ENCODE measurements around the gene PKN1.
A peak's percentile ranks its signal among the peaks of the same experiment; 100 is the strongest.

PKN1 gene

DNA sequence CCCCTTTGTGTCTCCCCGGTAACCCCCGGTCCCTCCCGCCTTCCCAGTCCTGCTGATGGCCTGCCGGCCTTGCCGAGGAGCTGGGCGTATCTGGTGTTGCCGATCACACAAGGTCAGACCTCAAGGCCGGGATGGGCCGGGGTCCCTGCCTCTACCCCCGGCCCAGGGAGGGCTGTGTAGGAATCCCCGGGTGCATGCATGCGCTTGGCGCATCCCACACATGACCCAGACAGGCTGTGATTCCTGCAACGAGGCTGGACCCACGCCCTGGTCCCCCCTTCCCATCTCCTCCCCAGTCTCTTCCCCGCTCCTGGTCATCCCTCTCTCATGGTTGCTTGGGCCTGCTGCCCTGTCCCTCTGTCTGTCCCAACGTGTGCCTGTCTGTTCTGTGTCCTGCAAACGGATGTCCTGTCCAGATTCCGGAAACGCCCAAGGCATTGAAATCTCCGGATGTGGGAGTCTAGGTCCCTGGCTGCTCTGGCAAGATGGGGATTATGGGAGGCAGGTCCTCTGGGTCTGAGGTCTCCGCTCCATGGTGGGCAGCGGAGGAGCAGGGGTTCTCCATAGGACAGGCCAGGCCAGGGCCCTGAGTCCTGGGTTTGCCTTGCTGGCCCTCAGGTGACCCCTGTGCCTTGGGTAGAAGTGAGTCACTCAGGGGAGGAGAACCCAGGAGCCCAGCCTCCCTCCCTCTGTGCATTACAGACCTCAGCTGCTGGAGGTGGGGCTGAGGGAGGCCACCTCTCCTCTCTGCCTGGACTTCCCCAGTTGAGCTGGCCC lies 1.6 kb downstream of the PKN1 start:
- ATAC-seq: peak; percentile 87
- TF ChIP-seq, protein P1, sequence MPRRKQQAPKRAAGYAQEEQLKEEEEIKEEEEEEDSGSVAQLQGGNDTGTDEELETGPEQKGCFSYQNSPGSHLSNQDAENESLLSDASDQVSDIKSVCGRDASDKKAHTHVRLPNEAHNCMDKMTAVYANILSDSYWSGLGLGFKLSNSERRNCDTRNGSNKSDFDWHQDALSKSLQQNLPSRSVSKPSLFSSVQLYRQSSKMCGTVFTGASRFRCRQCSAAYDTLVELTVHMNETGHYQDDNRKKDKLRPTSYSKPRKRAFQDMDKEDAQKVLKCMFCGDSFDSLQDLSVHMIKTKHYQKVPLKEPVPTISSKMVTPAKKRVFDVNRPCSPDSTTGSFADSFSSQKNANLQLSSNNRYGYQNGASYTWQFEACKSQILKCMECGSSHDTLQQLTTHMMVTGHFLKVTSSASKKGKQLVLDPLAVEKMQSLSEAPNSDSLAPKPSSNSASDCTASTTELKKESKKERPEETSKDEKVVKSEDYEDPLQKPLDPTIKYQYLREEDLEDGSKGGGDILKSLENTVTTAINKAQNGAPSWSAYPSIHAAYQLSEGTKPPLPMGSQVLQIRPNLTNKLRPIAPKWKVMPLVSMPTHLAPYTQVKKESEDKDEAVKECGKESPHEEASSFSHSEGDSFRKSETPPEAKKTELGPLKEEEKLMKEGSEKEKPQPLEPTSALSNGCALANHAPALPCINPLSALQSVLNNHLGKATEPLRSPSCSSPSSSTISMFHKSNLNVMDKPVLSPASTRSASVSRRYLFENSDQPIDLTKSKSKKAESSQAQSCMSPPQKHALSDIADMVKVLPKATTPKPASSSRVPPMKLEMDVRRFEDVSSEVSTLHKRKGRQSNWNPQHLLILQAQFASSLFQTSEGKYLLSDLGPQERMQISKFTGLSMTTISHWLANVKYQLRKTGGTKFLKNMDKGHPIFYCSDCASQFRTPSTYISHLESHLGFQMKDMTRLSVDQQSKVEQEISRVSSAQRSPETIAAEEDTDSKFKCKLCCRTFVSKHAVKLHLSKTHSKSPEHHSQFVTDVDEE (CRISPR knock-in tag; IDR thresholded peaks at IDR 0.05): no peak
- no peak for TF ChIP-seq TCF4 (CRISPR knock-in tag; IDR thresholded peaks at IDR 0.05; ENCODE audit: borderline replicate concordance)
- no peak for TF ChIP-seq RARB (CRISPR knock-in tag; IDR thresholded peaks at IDR 0.05)
- TF ChIP-seq ZNF8 (CRISPR knock-in tag; IDR thresholded peaks at IDR 0.05): no peak
- TF ChIP-seq CSDC2 (CRISPR knock-in tag; IDR thresholded peaks at IDR 0.05): no peak
- TF ChIP-seq SNAI2 (CRISPR knock-in tag; IDR thresholded peaks at IDR 0.05): no peak
- TF ChIP-seq ISL1 (CRISPR knock-in tag; IDR thresholded peaks at IDR 0.05): no peak
- TF ChIP-seq, protein P2, sequence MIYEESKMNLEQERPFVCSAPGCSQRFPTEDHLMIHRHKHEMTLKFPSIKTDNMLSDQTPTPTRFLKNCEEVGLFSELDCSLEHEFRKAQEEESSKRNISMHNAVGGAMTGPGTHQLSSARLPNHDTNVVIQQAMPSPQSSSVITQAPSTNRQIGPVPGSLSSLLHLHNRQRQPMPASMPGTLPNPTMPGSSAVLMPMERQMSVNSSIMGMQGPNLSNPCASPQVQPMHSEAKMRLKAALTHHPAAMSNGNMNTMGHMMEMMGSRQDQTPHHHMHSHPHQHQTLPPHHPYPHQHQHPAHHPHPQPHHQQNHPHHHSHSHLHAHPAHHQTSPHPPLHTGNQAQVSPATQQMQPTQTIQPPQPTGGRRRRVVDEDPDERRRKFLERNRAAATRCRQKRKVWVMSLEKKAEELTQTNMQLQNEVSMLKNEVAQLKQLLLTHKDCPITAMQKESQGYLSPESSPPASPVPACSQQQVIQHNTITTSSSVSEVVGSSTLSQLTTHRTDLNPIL (CRISPR knock-in tag; IDR thresholded peaks at IDR 0.05; ENCODE audit: low read depth): no peak
- no peak for TF ChIP-seq GLIS3 (CRISPR knock-in tag; IDR thresholded peaks at IDR 0.05)
- TF ChIP-seq BACH2 (CRISPR knock-in tag; IDR thresholded peaks at IDR 0.05; ENCODE audit: borderline replicate concordance): no peak
- TF ChIP-seq ZNF70 (CRISPR knock-in tag; IDR thresholded peaks at IDR 0.05): no peak
- TF ChIP-seq, protein P3, sequence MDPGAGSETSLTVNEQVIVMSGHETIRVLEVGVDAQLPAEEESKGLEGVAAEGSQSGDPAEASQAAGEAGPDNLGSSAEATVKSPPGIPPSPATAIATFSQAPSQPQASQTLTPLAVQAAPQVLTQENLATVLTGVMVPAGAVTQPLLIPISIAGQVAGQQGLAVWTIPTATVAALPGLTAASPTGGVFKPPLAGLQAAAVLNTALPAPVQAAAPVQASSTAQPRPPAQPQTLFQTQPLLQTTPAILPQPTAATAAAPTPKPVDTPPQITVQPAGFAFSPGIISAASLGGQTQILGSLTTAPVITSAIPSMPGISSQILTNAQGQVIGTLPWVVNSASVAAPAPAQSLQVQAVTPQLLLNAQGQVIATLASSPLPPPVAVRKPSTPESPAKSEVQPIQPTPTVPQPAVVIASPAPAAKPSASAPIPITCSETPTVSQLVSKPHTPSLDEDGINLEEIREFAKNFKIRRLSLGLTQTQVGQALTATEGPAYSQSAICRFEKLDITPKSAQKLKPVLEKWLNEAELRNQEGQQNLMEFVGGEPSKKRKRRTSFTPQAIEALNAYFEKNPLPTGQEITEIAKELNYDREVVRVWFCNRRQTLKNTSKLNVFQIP (CRISPR knock-in tag; IDR thresholded peaks at IDR 0.05; ENCODE audit: borderline replicate concordance, low read depth): no peak
- TF ChIP-seq, protein P4, sequence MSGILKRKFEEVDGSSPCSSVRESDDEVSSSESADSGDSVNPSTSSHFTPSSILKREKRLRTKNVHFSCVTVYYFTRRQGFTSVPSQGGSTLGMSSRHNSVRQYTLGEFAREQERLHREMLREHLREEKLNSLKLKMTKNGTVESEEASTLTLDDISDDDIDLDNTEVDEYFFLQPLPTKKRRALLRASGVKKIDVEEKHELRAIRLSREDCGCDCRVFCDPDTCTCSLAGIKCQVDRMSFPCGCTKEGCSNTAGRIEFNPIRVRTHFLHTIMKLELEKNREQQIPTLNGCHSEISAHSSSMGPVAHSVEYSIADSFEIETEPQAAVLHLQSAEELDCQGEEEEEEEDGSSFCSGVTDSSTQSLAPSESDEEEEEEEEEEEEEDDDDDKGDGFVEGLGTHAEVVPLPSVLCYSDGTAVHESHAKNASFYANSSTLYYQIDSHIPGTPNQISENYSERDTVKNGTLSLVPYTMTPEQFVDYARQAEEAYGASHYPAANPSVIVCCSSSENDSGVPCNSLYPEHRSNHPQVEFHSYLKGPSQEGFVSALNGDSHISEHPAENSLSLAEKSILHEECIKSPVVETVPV (CRISPR knock-in tag; IDR thresholded peaks at IDR 0.05): no peak
- TF ChIP-seq TOX (CRISPR knock-in tag; IDR thresholded peaks at IDR 0.05; ENCODE audit: borderline replicate concordance): no peak
- TF ChIP-seq ARNTL (CRISPR knock-in tag; IDR thresholded peaks at IDR 0.05; ENCODE audit: borderline replicate concordance, low read depth): no peak
- no peak for TF ChIP-seq ZC3H10 (CRISPR knock-in tag; IDR thresholded peaks at IDR 0.05)
- TF ChIP-seq PPARA (CRISPR knock-in tag; IDR thresholded peaks at IDR 0.05; ENCODE audit: borderline replicate concordance): no peak
- no peak for TF ChIP-seq ESRRG (CRISPR knock-in tag; IDR thresholded peaks at IDR 0.05)
- TF ChIP-seq, protein P5, sequence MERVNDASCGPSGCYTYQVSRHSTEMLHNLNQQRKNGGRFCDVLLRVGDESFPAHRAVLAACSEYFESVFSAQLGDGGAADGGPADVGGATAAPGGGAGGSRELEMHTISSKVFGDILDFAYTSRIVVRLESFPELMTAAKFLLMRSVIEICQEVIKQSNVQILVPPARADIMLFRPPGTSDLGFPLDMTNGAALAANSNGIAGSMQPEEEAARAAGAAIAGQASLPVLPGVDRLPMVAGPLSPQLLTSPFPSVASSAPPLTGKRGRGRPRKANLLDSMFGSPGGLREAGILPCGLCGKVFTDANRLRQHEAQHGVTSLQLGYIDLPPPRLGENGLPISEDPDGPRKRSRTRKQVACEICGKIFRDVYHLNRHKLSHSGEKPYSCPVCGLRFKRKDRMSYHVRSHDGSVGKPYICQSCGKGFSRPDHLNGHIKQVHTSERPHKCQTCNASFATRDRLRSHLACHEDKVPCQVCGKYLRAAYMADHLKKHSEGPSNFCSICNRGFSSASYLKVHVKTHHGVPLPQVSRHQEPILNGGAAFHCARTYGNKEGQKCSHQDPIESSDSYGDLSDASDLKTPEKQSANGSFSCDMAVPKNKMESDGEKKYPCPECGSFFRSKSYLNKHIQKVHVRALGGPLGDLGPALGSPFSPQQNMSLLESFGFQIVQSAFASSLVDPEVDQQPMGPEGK (CRISPR knock-in tag; IDR thresholded peaks at IDR 0.05; ENCODE audit: borderline replicate concordance): no peak

DNA sequence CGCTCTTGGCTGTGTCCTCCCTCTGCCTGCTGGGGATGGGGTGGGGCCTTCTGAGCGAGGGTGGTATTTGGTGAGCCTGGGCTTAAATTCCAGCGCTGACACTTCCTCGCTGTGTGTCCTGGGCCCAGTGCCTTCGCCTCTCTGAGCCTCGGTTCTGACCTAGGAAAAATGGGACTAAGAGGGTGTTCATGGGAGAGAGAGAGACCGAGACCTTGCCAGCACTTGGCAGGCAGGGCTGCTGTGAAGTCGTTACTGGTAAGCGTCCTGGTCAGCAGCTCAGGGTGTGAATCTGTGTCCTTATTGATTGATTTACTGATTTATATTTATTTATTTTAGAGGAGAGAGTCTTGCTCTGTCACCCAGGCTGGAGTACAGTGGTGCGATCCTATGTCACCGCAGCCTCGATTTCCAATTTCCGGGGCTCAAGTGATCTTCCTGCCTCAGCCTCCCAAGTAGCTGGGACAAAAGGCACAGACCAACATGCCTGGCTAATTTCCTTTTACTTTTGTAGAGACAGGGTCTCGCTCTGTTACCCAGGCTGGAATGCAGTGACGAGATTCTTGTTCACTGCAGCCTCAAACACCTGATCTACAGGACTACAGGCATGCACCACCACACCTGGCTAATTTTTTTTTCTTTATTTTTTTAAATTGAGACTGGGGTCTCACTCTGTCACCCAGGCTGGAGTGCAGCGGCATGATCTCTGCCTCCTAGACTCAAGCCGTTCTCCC lies 2.4 kb downstream of the PKN1 start:
- TF ChIP-seq ARNTL (CRISPR knock-in tag; IDR thresholded peaks at IDR 0.05; ENCODE audit: borderline replicate concordance, low read depth) (no peak), ZFP3 (CRISPR knock-in tag; IDR thresholded peaks at IDR 0.05) (no peak), OSR1 (CRISPR knock-in tag; IDR thresholded peaks at IDR 0.05) (no peak), ZNF8 (CRISPR knock-in tag; IDR thresholded peaks at IDR 0.05) (no peak), ISL1 (CRISPR knock-in tag; IDR thresholded peaks at IDR 0.05) (no peak), PPARA (CRISPR knock-in tag; IDR thresholded peaks at IDR 0.05; ENCODE audit: borderline replicate concordance) (no peak), CSDC2 (CRISPR knock-in tag; IDR thresholded peaks at IDR 0.05) (no peak), GLIS3 (CRISPR knock-in tag; IDR thresholded peaks at IDR 0.05) (no peak; the same call in 1 of the 2 replicates), BACH2 (CRISPR knock-in tag; IDR thresholded peaks at IDR 0.05; ENCODE audit: borderline replicate concordance) (no peak), ZC3H10 (CRISPR knock-in tag; IDR thresholded peaks at IDR 0.05) (no peak), TOX (CRISPR knock-in tag; IDR thresholded peaks at IDR 0.05; ENCODE audit: borderline replicate concordance) (no peak)
- TF ChIP-seq, protein P4 (CRISPR knock-in tag; IDR thresholded peaks at IDR 0.05): no peak
- no peak for ATAC-seq
